KMS-11 (cell line): Measurements from ENCODE around the gene NFATC1.

ENCODE experiments used
- H2AFZ ChIP-seq: fragments of 200-600 bp; sonication (generic); 2 replicates; pipeline ENCODE4 v1.6.1; 2016; ENCODE audit warnings: antibody characterized with exemption, mixed run types, low read depth
- H3K27ac ChIP-seq: fragments of 200-600 bp; sonication (generic); 2 replicates; pipeline ENCODE4 v1.6.1; 2016; ENCODE audit warnings: mild to moderate bottlenecking, mixed run types
- H3K27me3 ChIP-seq: fragments of 200-600 bp; sonication (generic); 2 replicates; pipeline ENCODE4 v1.6.1; 2017; ENCODE audit warnings: mild to moderate bottlenecking, low read depth, mixed run types, moderate library complexity; ENCODE audit not compliant: insufficient read depth
- H3K36me3 ChIP-seq: fragments of 200-600 bp; sonication (generic); 2 replicates; pipeline ENCODE4 v1.6.1; 2017; ENCODE audit warnings: mild to moderate bottlenecking, mixed run types; ENCODE audit not compliant: insufficient read depth
- H3K4me1 ChIP-seq: fragments of 200-600 bp; sonication (generic); 2 replicates; pipeline ENCODE4 v1.6.1; 2016; ENCODE audit warnings: mild to moderate bottlenecking, low read depth, mixed run types; ENCODE audit not compliant: poor library complexity, severe bottlenecking
- H3K4me2 ChIP-seq: fragments of 200-600 bp; sonication (generic); 2 replicates; pipeline ENCODE4 v1.7.0; 2016; ENCODE audit warnings: mild to moderate bottlenecking, mixed run types
- H3K4me3 ChIP-seq: fragments of 200-600 bp; sonication (generic); IDR thresholded peaks from 2 replicates; pipeline ENCODE4 v1.6.1; 2017; ENCODE audit warnings: low read depth, low read length, mixed read lengths; ENCODE audit not compliant: insufficient read depth
- H3K79me2 ChIP-seq: fragments of 200-600 bp; sonication (generic); 2 replicates; pipeline ENCODE4 v1.6.1; 2016; ENCODE audit warnings: low read depth, mixed run types; ENCODE audit not compliant: insufficient read depth
- H3K9ac ChIP-seq: fragments of 200-600 bp; sonication (generic); 2 replicates; pipeline ENCODE4 v1.6.1; 2016; ENCODE audit warnings: mild to moderate bottlenecking, mixed run types
- H4K20me1 ChIP-seq: fragments of 200-600 bp; sonication (generic); 2 replicates; pipeline ENCODE4 v1.6.1; 2016; ENCODE audit warnings: mild to moderate bottlenecking, mixed run types; ENCODE audit not compliant: insufficient read depth
- TF ChIP-seq, protein P1 (sequence below): fragments of 200-600 bp; sonication (generic); conservative IDR thresholded peaks from 2 replicates; pipeline ENCODE4 v1.6.1; 2017; ENCODE audit warnings: low read depth, mild to moderate bottlenecking, antibody characterized with exemption, low read length, moderate library complexity, mixed read lengths

Gene NFATC1

GRCh38 chr18:79422022-79422782 is 26.5 kb downstream of the NFATC1 start:
- no peak overlapping the region for H3K4me3 ChIP-seq
- H3K36me3 ChIP-seq, result no peaks in the 10 kb centered on the region
- H3K4me2 ChIP-seq, result no peak overlapping the region
- no peak overlapping the region for H3K9ac ChIP-seq
- no peak overlapping the region for H3K27ac ChIP-seq
- H3K4me1 ChIP-seq, result no peaks in the 10 kb centered on the region
- no peaks in the 10 kb centered on the region for H3K79me2 ChIP-seq
- H4K20me1 ChIP-seq, result no peaks in the 10 kb centered on the region
- no peaks in the 10 kb centered on the region for H3K27me3 ChIP-seq
- no peak overlapping the region for H2AFZ ChIP-seq
- TF ChIP-seq, protein P1, sequence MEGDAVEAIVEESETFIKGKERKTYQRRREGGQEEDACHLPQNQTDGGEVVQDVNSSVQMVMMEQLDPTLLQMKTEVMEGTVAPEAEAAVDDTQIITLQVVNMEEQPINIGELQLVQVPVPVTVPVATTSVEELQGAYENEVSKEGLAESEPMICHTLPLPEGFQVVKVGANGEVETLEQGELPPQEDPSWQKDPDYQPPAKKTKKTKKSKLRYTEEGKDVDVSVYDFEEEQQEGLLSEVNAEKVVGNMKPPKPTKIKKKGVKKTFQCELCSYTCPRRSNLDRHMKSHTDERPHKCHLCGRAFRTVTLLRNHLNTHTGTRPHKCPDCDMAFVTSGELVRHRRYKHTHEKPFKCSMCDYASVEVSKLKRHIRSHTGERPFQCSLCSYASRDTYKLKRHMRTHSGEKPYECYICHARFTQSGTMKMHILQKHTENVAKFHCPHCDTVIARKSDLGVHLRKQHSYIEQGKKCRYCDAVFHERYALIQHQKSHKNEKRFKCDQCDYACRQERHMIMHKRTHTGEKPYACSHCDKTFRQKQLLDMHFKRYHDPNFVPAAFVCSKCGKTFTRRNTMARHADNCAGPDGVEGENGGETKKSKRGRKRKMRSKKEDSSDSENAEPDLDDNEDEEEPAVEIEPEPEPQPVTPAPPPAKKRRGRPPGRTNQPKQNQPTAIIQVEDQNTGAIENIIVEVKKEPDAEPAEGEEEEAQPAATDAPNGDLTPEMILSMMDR, result no peak

DNA sequence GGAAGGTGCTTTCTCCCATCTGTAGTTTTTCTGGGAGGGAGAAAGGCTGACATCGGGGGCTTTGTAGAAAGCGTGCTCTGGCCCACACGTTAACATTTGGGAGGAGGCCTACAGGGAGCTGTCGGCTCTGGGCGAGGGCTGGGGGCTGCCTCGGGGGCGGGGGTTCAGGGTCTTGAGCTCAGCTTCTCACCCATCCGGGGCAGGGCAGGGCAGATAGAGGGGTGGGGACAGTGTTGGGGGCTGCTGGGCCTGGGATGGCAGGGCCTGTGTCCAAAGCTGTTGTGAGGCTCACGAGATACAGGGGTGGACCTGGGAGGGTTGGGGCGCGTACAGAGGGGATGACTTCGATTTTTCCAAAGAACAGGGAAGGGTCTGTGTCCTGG is 27.0 kb downstream of the NFATC1 start:
- Histone ChIP-seq H2AFZ (no peak overlapping the region), H3K9ac (no peak overlapping the region), H4K20me1 (no peaks in the 10 kb centered on the region), H3K27ac (no peak overlapping the region), H3K4me2 (no peak overlapping the region), H3K27me3 (no peaks in the 10 kb centered on the region), H3K36me3 (no peaks in the 10 kb centered on the region), H3K4me1 (no peaks in the 10 kb centered on the region), H3K79me2 (no peaks in the 10 kb centered on the region), H3K4me3 (no peak overlapping the region)
- TF ChIP-seq, protein P1, result no peak

DNA sequence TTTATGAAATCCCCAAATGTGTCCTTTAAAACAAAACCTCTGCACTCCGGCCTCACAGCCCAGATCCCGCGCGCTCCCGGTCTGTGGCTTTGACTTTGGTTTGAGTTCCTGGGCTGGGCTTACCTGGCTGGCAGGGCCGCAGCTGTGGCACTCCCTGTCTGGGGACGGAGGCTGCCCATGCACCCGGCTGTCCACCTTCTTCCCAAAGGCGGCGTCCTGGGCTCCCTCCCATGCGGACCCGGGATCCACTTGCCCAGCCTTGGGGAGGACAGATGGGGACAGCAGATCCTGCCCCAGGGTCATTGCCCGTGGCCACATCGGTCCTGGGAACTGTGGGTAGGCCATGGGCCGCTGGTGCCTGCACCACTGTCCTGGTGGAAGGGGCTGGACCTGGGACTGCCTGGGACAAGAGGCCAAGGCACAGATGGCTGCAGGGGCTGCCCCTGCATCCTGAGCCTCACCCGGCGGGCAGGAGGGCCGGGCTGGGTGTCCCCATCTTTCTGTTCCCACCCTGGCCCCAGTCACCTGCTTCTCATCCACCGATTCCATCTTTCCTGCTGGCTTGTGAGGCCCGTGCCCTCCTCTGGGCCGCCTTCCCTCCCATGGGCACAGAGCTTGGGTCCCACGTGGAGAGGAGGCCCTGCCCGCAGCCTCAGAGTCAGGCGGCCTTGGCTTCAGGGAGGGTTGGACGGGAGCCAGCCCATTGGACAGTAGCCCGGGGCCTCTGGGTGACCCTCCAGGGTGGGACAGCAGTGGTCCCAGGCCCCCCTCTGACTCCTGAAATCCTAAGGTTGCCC is 27.7 kb downstream of the NFATC1 start:
- H3K4me2 ChIP-seq, result no peak overlapping the region

DNA sequence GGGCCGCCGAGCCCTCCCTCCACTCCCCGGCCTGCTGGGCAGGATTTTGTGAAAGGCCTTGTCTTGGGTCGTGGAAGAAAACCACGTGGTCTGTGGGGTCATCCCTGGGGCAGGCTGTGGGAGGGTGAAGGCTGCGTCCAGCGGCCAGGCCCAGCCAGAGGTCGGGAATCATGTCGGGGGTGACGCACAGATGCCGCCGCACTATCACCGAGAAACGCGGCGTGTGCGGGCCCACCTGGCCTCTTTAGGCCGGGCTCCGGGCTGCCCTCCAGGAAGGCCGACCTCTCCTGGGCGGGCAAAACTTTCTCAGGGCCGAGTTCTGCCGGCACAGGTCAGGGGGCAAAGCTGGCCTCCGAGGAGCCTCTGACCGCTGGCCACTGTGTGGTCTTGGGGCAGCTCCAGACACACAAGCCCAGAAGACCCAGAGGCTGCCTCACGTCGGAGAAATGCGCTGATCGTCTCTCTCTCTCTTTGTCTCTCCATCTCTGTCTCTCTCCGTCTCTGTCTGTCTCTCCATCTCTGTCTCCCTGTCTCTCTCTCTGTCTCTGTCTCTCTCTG is 28.4 kb downstream of the NFATC1 start:
- no peaks in the 10 kb centered on the region for H4K20me1 ChIP-seq
- no peak overlapping the region for H3K4me2 ChIP-seq
- H3K27me3 ChIP-seq, result no peaks in the 10 kb centered on the region
- TF ChIP-seq, protein P1, result no peak
- no peak overlapping the region for H3K27ac ChIP-seq
- no peak overlapping the region for H3K9ac ChIP-seq
- H3K79me2 ChIP-seq, result no peaks in the 10 kb centered on the region
- H2AFZ ChIP-seq, result no peak overlapping the region
- no peaks in the 10 kb centered on the region for H3K4me1 ChIP-seq
- H3K36me3 ChIP-seq, result no peaks in the 10 kb centered on the region
- no peak overlapping the region for H3K4me3 ChIP-seq

More for the DNA sequence above, 27.7 kb downstream of the NFATC1 start:
- Histone ChIP-seq H3K4me3 (no peak overlapping the region), H3K36me3 (no peaks in the 10 kb centered on the region), H2AFZ (no peak overlapping the region), H3K9ac (no peak overlapping the region), H3K79me2 (no peaks in the 10 kb centered on the region), H4K20me1 (no peaks in the 10 kb centered on the region), H3K27ac (no peak overlapping the region), H3K27me3 (no peaks in the 10 kb centered on the region), H3K4me1 (no peaks in the 10 kb centered on the region)
- TF ChIP-seq, protein P1, result no peak
